ENCODE results near the gene GALNT14.

GRCh38 chr2:31033032-31033431 lies 105.2 kb downstream of the GALNT14 start:
- TF ChIP-seq CTCF (IDR thresholded peaks at IDR 0.05) (no peak), POLR2A (IDR thresholded peaks at IDR 0.05) (no peak), EP300 (IDR thresholded peaks at IDR 0.05) (no peak)

All from ovary (tissue), 3 donors.